ENCODE measurements around the gene RCBTB2.

RCBTB2 gene

DNA sequence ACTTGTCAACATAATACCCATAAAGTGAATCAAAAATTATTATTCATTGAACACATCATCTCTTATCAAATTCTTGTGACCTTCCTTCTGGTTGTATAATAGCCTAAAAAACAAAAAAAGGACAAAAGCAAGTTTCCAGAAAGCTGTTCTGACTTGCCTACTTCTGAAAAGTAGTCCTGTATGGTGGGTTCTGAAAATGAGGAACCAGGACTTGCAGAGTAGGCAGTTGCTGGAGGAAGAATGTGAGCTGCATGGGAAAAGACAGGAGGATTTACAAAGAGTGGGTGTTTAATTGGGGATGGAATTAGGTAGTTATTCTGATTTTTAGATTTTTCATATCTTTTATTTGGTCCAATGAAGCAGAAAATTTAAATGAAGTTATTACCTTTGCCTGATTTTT, 56.7 kb downstream of the RCBTB2 start:
- POLR2A ChIA-PET = no interaction called here
- H3K36me3 ChIP-seq (ENCODE audit: control insufficient read depth in 2 of 2, insufficient read depth in 1 of 2, low read length in 2 of 2) = peaks cover 0 to 13% of the 10 kb centered on the region in 2 experiments; a peak in 2 of 3 replicates

DNA sequence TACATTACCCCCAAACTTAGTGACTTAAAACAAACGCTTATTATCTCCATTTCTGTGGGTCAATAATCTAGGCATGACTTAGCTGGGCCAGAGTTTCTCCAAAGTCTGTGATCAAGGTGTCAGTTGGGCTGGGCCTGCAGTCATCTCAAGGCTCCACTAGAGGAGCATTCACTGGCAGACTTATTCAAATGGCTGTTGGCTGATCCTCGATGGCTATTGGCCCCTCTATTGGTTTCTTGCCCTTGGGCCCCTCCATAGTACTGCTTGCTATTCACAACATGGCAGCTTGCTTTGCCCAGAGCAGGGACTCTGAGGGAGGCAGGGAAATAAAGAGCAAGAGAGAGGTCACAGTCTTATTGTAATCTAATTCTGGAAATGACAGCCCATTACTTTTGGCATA, 57.6 kb downstream of the RCBTB2 start:
- Histone ChIP-seq H3K36me3 (ENCODE audit: control insufficient read depth in 2 of 2, insufficient read depth in 1 of 2, low read length in 2 of 2) (peaks cover 0 to 13% of the 10 kb centered on the region in 2 experiments; a peak in 2 of 3 replicates), H3K4me3 (ENCODE audit: low read depth, low read length) (no peak overlapping the region), H3K27ac (ENCODE audit: extremely low read depth, low read depth, low read length) (no peak overlapping the region), H3K4me1 (ENCODE audit: control insufficient read depth, insufficient read depth, low read length) (no peaks in the 10 kb centered on the region), H3K9me3 (ENCODE audit: control insufficient read depth, insufficient read depth, low read depth, low read length) (no peaks in the 10 kb centered on the region)
- ChIA-PET CTCF (no interaction called here), POLR2A (no interaction called here)
- TF ChIP-seq MZF1 (tag by site-specific recombination; IDR thresholded peaks at IDR 0.05; ENCODE audit: borderline replicate concordance) (no peak), BCL11A (tag by site-specific recombination; IDR thresholded peaks at IDR 0.05; ENCODE audit: low read depth) (no peak), ZNF37A (tag by site-specific recombination; IDR thresholded peaks at IDR 0.05) (no peak), ZNF623 (tag by site-specific recombination; IDR thresholded peaks at IDR 0.05) (no peak), ZNF175 (tag by site-specific recombination; IDR thresholded peaks at IDR 0.05) (no peak), GLI4 (tag by site-specific recombination; IDR thresholded peaks at IDR 0.05) (no peak), WT1 (tag by site-specific recombination; IDR thresholded peaks at IDR 0.05) (no peak), MEIS1 (CRISPR knock-in tag; IDR thresholded peaks at IDR 0.05; ENCODE audit: borderline replicate concordance) (no peak)
- TF ChIP-seq, protein P1, sequence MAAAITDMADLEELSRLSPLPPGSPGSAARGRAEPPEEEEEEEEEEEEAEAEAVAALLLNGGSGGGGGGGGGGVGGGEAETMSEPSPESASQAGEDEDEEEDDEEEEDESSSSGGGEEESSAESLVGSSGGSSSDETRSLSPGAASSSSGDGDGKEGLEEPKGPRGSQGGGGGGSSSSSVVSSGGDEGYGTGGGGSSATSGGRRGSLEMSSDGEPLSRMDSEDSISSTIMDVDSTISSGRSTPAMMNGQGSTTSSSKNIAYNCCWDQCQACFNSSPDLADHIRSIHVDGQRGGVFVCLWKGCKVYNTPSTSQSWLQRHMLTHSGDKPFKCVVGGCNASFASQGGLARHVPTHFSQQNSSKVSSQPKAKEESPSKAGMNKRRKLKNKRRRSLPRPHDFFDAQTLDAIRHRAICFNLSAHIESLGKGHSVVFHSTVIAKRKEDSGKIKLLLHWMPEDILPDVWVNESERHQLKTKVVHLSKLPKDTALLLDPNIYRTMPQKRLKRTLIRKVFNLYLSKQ (tag by site-specific recombination; IDR thresholded peaks at IDR 0.05; ENCODE audit: borderline replicate concordance) = no peak
- TF ChIP-seq, protein P2, sequence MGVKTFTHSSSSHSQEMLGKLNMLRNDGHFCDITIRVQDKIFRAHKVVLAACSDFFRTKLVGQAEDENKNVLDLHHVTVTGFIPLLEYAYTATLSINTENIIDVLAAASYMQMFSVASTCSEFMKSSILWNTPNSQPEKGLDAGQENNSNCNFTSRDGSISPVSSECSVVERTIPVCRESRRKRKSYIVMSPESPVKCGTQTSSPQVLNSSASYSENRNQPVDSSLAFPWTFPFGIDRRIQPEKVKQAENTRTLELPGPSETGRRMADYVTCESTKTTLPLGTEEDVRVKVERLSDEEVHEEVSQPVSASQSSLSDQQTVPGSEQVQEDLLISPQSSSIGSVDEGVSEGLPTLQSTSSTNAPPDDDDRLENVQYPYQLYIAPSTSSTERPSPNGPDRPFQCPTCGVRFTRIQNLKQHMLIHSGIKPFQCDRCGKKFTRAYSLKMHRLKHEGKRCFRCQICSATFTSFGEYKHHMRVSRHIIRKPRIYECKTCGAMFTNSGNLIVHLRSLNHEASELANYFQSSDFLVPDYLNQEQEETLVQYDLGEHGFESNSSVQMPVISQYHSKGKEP (tag by site-specific recombination; IDR thresholded peaks at IDR 0.05) = no peak
- TF ChIP-seq, protein P3, sequence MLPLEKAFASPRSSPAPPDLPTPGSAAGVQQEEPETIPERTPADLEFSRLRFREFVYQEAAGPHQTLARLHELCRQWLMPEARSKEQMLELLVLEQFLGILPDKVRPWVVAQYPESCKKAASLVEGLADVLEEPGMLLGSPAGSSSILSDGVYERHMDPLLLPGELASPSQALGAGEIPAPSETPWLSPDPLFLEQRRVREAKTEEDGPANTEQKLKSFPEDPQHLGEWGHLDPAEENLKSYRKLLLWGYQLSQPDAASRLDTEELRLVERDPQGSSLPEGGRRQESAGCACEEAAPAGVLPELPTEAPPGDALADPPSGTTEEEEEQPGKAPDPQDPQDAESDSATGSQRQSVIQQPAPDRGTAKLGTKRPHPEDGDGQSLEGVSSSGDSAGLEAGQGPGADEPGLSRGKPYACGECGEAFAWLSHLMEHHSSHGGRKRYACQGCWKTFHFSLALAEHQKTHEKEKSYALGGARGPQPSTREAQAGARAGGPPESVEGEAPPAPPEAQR (tag by site-specific recombination; IDR thresholded peaks at IDR 0.05) = no peak

More for the DNA sequence above, 56.7 kb downstream of the RCBTB2 start:
- CTCF ChIA-PET = no interaction called here
- no peaks in the 10 kb centered on the region for H3K9me3 ChIP-seq (ENCODE audit: control insufficient read depth, insufficient read depth, low read depth, low read length)
- H3K4me3 ChIP-seq (ENCODE audit: low read depth, low read length) = no peak overlapping the region
- H3K27ac ChIP-seq (ENCODE audit: extremely low read depth, low read depth, low read length) = no peak overlapping the region
- H3K4me1 ChIP-seq (ENCODE audit: control insufficient read depth, insufficient read depth, low read length) = no peaks in the 10 kb centered on the region
- TF ChIP-seq SCRT1 (tag by site-specific recombination; IDR thresholded peaks at IDR 0.05; ENCODE audit: borderline replicate concordance) (no peak), KLF16 (tag by site-specific recombination; IDR thresholded peaks at IDR 0.05) (no peak), ZNF529 (tag by site-specific recombination; IDR thresholded peaks at IDR 0.05; ENCODE audit: insufficient replicate concordance) (no peak), ZNF707 (tag by site-specific recombination; IDR thresholded peaks at IDR 0.05) (no peak), ZNF175 (tag by site-specific recombination; IDR thresholded peaks at IDR 0.05) (no peak), ZNF626 (tag by site-specific recombination; IDR thresholded peaks at IDR 0.05) (no peak)

DNA sequence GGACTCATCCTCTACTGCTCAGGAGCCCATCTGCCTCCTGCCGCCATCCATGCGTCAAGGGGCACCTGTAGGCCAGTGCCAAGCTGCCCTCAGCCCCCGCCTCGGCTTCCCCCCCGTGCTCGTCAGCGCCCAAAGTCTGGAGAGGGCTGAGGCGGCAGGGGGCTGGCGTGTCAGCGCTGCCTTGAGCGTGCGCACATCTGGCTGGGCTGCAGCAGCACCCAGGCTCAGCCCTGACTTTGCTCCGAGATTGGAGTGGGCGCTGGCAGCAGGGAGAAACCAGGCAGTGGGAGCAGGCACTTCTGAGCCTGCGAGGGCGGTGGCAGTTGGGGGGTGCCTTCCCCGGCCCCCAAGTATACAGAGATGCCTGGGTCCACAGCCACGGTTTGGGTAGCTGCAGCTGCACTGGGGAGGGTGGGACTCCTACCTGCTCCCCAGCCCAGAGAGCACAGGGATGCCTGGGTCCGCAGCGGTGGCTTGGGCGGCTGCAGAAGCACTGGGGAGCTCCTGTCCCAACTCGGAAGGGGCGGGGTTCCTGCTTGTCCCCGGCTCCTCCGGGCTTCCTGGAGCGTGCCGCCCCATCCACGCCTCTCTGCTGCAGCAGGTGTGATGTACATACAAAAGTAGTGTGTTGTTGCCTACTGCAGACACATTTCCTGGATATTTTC, 75.2 kb downstream of the RCBTB2 start:
- Histone ChIP-seq H3K4me1 (ENCODE audit: control insufficient read depth, insufficient read depth, low read length) (peaks cover 2% of the 10 kb centered on the region; the same call in 1 of the 2 replicates), H3K36me3 (ENCODE audit: control insufficient read depth in 2 of 2, insufficient read depth in 1 of 2, low read length in 2 of 2) (peaks cover 8 to 14% of the 10 kb centered on the region in 2 experiments), H3K4me3 (ENCODE audit: low read depth, low read length) (no peak overlapping the region), H3K27ac (ENCODE audit: extremely low read depth, low read depth, low read length) (no peak overlapping the region), H3K9me3 (ENCODE audit: control insufficient read depth, insufficient read depth, low read depth, low read length) (no peaks in the 10 kb centered on the region)
- TF ChIP-seq ZFHX2 (tag by site-specific recombination; conservative IDR thresholded peaks at IDR 0.05) = no peak
- no peak for TF ChIP-seq ZNF155 (tag by site-specific recombination; IDR thresholded peaks at IDR 0.05)
- TF ChIP-seq ZNF776 (tag by site-specific recombination; IDR thresholded peaks at IDR 0.05; ENCODE audit: borderline replicate concordance) = no peak
- no peak for TF ChIP-seq GFI1B (tag by site-specific recombination; IDR thresholded peaks at IDR 0.05)
- TF ChIP-seq ZNF133 (tag by site-specific recombination; IDR thresholded peaks at IDR 0.05) = no peak
- TF ChIP-seq, protein P4, sequence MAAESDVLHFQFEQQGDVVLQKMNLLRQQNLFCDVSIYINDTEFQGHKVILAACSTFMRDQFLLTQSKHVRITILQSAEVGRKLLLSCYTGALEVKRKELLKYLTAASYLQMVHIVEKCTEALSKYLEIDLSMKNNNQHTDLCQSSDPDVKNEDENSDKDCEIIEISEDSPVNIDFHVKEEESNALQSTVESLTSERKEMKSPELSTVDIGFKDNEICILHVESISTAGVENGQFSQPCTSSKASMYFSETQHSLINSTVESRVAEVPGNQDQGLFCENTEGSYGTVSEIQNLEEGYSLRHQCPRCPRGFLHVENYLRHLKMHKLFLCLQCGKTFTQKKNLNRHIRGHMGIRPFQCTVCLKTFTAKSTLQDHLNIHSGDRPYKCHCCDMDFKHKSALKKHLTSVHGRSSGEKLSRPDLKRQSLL (tag by site-specific recombination; IDR thresholded peaks at IDR 0.05) = no peak
- TF ChIP-seq ZNF221 (tag by site-specific recombination; IDR thresholded peaks at IDR 0.05; ENCODE audit: borderline replicate concordance) = no peak
- CTCF ChIA-PET = no interaction called here
- POLR2A ChIA-PET = no interaction called here
